HepG2 (cell line): ENCODE data around the gene CALM1. TPM values are rescaled to one million over a fixed set of nuclear protein-coding genes. Genes with fewer than 3 reads are reported as not detected.

Source experiments
- polyA plus RNA-seq, 8 experiments: library from polyadenylated mRNA; depleted of rRNA in 3 of 8; stranded (reverse) in 7 of 8; unstranded in 1 of 8; fragments of >200 nt; fragmentation: Illumina TruSeq in 4 of 8; extraction: Trizol in 4 of 8; gene quantifications; 2 replicates each; pipeline versions ENCODE4 v1.2.1 to v1.2.3, GENCODE V29; 2011 to 2016; ENCODE audit warnings: low read depth in 4 of 8, missing spikeins in 1 of 8, mixed read lengths in 1 of 8; ENCODE audit not compliant: insufficient read depth in 1 of 8
- total RNA-seq, 5 experiments: library from RNA; depleted of rRNA; stranded (reverse); fragments of >200 nt; fragmentation: Illumina TruSeq; extraction: Trizol; gene quantifications; 2 replicates each; pipeline ENCODE4 v1.2.3, GENCODE V29; 2016; ENCODE audit warnings: low read depth in 1 of 5

CALM1 gene
- total and polyA plus RNA-seq, 2 of the 13 experiments (the other 11 are each of a cell fraction or from before 2014, with no cell fraction given): 110 to 238 TPM

Other genes with a start within 250 kb of the CALM1 start
- gene PSMC1, start 140.5 kb upstream of the CALM1 start, total RNA-seq (2016; rRNA removed; fragmentation: Illumina TruSeq; extraction: Trizol): 167 and 271 TPM in 2 replicates
- gene PSMC1, start 140.5 kb upstream of the CALM1 start, polyA plus RNA-seq (2011; rRNA removed): 41.9 and 48.6 TPM in 2 replicates
- 12.5 and 16.9 TPM in 2 replicates for gene NRDE2, start 65.1 kb upstream of the CALM1 start, total RNA-seq (2016; rRNA removed; fragmentation: Illumina TruSeq; extraction: Trizol)
- gene NRDE2, start 65.1 kb upstream of the CALM1 start, polyA plus RNA-seq (2011; rRNA removed): 5.6 TPM in 2 replicates